Measurements from ENCODE around the gene ABCD3. TPM values are rescaled to one million over a fixed set of nuclear protein-coding genes. Genes with fewer than 3 reads are reported as not detected.
"Not testable (repeated sequence)": the region's sequence is repeated elsewhere in the genome, so short reads cannot be mapped to it uniquely, and the experiment has no call there.

ABCD3 gene
- total and polyA plus RNA-seq, 2 of the 8 experiments (the other 6 are each of a cell fraction or from before 2014, with no cell fraction given), result 6.6 to 29.4 TPM

GRCh38 chr1:94372771-94373170 lies 45.4 kb upstream of the ABCD3 start:
- H3K4me1 ChIP-seq (replicated peaks in 1 of 4; ENCODE audit: control insufficient read depth in 3 of 4, insufficient read depth in 4 of 4, low read length in 3 of 4); H3K79me2 ChIP-seq (ENCODE audit: control insufficient read depth in 1 of 2, insufficient read depth in 2 of 2, low read length in 2 of 2); H2BK15ac ChIP-seq (ENCODE audit: low read length); CTCF ChIA-PET (ENCODE audit: partially characterized antibody); H4K5ac ChIP-seq (ENCODE audit: insufficient read length, low read depth, low read length); H2BK5ac ChIP-seq (ENCODE audit: low read depth, low read length); H3K9ac ChIP-seq (replicated peaks in 1 of 4; ENCODE audit: extremely low read depth in 1 of 4, low read depth in 3 of 4, low read length in 3 of 4); H2AK5ac ChIP-seq (ENCODE audit: low read depth, low read length); H3K36me3 ChIP-seq (ENCODE audit: control insufficient read depth in 2 of 4, insufficient read depth in 4 of 4, low read length in 3 of 4); H2BK12ac ChIP-seq (ENCODE audit: low read depth, low read length); H2BK120ac ChIP-seq (replicated peaks; ENCODE audit: low read depth, low read length); H3K79me1 ChIP-seq (ENCODE audit: low read depth, low read length); H2BK20ac ChIP-seq (ENCODE audit: low read length); H3K14ac ChIP-seq (ENCODE audit: insufficient read length); H2AFZ ChIP-seq (ENCODE audit: low read length); H4K91ac ChIP-seq (replicated peaks; ENCODE audit: insufficient read length, low read length); H3K4me2 ChIP-seq (ENCODE audit: insufficient read depth in 1 of 2, low read depth in 2 of 2, low read length in 2 of 2); H3K27me3 ChIP-seq (replicated peaks in 1 of 4; ENCODE audit: control insufficient read depth in 3 of 4, extremely low read depth in 1 of 4, insufficient read depth in 3 of 4, low read length in 3 of 4); H3K27ac ChIP-seq (ENCODE audit: low read depth, low read length); H3K23ac ChIP-seq (ENCODE audit: insufficient read length); H3K4ac ChIP-seq (replicated peaks; ENCODE audit: insufficient read length, low read depth, low read length); DNase-seq (ENCODE audit: low read depth in 1 of 2, low spot score in 2 of 2); H3K23me2 ChIP-seq (ENCODE audit: low read depth, low read length); H4K20me1 ChIP-seq (replicated peaks in 1 of 2; ENCODE audit: control insufficient read depth in 1 of 2, insufficient read depth in 2 of 2, low read length in 2 of 2); H4K8ac ChIP-seq (ENCODE audit: extremely low read depth, insufficient read depth, low read length); H3K56ac ChIP-seq (replicated peaks; ENCODE audit: insufficient read length, low read depth, low read length); POLR2A ChIA-PET (ENCODE audit: partially characterized antibody); FAIRE-seq; H3K18ac ChIP-seq (ENCODE audit: extremely low read depth, low read length); H3K4me3 ChIP-seq (ENCODE audit: extremely low read depth in 1 of 4, insufficient read depth in 2 of 4, low read depth in 3 of 4, low read length in 4 of 4): not testable (repeated sequence)
- H3K9me3 ChIP-seq (ENCODE audit: insufficient read depth in 2 of 2, low read depth in 1 of 2, low read length in 1 of 2), result peaks cover 12 to 16% of the 10 kb centered on the region in 2 experiments; a peak in 3 of 4 replicates

DNA sequence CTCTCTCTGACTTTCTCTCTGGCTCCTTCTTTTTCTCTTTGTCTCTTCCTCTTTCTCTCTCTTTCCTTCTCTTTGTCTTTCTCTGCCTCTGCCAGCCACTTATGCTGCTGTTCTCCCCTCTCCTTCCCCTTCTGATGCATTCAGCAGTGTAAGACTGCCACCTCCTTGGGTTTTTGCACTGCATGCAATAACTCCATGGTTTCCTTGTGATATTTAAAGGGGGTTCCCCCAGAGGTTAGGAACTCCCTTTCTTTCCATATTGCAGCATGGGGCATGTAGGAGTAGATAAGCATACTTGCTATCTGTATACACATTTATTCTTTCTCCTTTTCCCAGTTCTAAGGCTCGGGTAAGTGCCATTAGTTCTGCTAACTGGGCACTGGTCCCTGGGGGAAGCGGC lies 44.9 kb upstream of the ABCD3 start:
- H3K79me1 ChIP-seq (ENCODE audit: low read depth, low read length); H2BK5ac ChIP-seq (ENCODE audit: low read depth, low read length); H3K23ac ChIP-seq (ENCODE audit: insufficient read length); H3K18ac ChIP-seq (ENCODE audit: extremely low read depth, low read length); H3K56ac ChIP-seq (replicated peaks; ENCODE audit: insufficient read length, low read depth, low read length); H3K4me3 ChIP-seq (ENCODE audit: extremely low read depth in 1 of 4, insufficient read depth in 2 of 4, low read depth in 3 of 4, low read length in 4 of 4); H2BK20ac ChIP-seq (ENCODE audit: low read length); H4K5ac ChIP-seq (ENCODE audit: insufficient read length, low read depth, low read length); H4K20me1 ChIP-seq (replicated peaks in 1 of 2; ENCODE audit: control insufficient read depth in 1 of 2, insufficient read depth in 2 of 2, low read length in 2 of 2); H2BK15ac ChIP-seq (ENCODE audit: low read length); H3K4ac ChIP-seq (replicated peaks; ENCODE audit: insufficient read length, low read depth, low read length); H3K14ac ChIP-seq (ENCODE audit: insufficient read length); H2BK12ac ChIP-seq (ENCODE audit: low read depth, low read length); H3K4me1 ChIP-seq (replicated peaks in 1 of 4; ENCODE audit: control insufficient read depth in 3 of 4, insufficient read depth in 4 of 4, low read length in 3 of 4); FAIRE-seq; H3K36me3 ChIP-seq (ENCODE audit: control insufficient read depth in 2 of 4, insufficient read depth in 4 of 4, low read length in 3 of 4); CTCF ChIA-PET (ENCODE audit: partially characterized antibody); H2AFZ ChIP-seq (ENCODE audit: low read length); H3K23me2 ChIP-seq (ENCODE audit: low read depth, low read length); H3K79me2 ChIP-seq (ENCODE audit: control insufficient read depth in 1 of 2, insufficient read depth in 2 of 2, low read length in 2 of 2); H3K4me2 ChIP-seq (ENCODE audit: insufficient read depth in 1 of 2, low read depth in 2 of 2, low read length in 2 of 2); H2BK120ac ChIP-seq (replicated peaks; ENCODE audit: low read depth, low read length); POLR2A ChIA-PET (ENCODE audit: partially characterized antibody); H3K27me3 ChIP-seq (replicated peaks in 1 of 4; ENCODE audit: control insufficient read depth in 3 of 4, extremely low read depth in 1 of 4, insufficient read depth in 3 of 4, low read length in 3 of 4); DNase-seq (ENCODE audit: low read depth in 1 of 2, low spot score in 2 of 2); H4K8ac ChIP-seq (ENCODE audit: extremely low read depth, insufficient read depth, low read length); H2AK5ac ChIP-seq (ENCODE audit: low read depth, low read length); H3K27ac ChIP-seq (ENCODE audit: low read depth, low read length); H3K9ac ChIP-seq (replicated peaks in 1 of 4; ENCODE audit: extremely low read depth in 1 of 4, low read depth in 3 of 4, low read length in 3 of 4); H4K91ac ChIP-seq (replicated peaks; ENCODE audit: insufficient read length, low read length): not testable (repeated sequence)
- WGBS, 2 experiments (ENCODE audit: extremely low coverage in 1 of 2, insufficient coverage in 1 of 2, insufficient read length in 1 of 2, insufficient replicate concordance in 2 of 2, low coverage in 1 of 2, low lambda C conversion rate in 2 of 2, missing lambda C conversion rate in 1 of 2), result 44% methylated on average over 2 of the region's 2 CpGs; no CpG with 5 or more reads in 1 of the 2 experiments
- H3K9me3 ChIP-seq (ENCODE audit: insufficient read depth in 2 of 2, low read depth in 1 of 2, low read length in 1 of 2), result peaks cover 12 to 16% of the 10 kb centered on the region in 2 experiments; a peak in 3 of 4 replicates
